Measurements from ENCODE around the gene MITD1.

Gene MITD1

DNA sequence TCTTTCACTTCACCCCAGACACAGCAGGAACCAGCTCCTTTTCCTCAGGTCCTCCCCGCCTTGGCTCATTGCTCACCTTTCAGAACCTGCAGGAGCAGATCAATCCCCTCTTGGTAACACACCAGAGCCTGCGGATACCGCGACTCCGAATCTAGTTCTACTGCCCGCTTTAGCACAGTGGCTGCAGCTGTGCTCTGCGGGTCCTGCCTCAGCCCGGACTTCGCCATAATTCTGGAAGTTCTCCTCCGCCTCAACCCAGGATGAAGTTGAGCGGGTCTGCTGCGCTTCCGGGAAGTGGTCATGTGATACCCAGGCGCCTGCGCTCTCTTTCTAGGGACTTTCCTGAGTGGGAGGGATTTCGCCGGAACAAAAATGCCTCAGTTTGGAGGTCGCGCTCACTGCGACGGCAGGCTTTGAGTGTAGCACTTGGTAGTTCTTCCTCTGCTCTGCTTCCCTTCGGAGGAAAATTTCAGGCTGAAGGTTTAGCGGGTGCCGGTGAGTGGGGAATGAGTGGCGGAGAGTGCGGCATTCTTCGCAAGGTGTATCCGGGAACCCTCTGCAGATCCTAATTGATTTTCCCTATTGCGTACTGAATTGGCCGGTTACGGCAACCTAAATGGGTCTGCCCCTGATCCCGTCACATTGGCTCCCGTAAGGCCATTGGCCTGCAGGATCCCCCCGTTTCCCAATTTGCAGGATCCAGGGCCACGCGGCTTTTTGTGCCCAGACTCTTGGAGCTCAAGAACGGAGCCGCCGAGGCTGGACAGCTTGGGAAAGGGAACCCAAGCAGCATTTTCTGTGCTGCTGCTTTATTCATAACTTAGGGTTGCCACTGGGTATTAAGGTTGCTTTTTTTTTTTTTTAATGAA is at the start of gene MITD1, which contains the start of gene MRPL30:
TSS of gene MITD1 (minus strand) at position 304 of the 869 bp plus-strand sequence. CDS start at position 227, 77 bp downstream.
TSS of gene MRPL30 (plus strand) at position 430 of the 869 bp plus-strand sequence. CDS start 5,020 bp downstream, outside the sequence.
- TF ChIP-seq, protein P1, sequence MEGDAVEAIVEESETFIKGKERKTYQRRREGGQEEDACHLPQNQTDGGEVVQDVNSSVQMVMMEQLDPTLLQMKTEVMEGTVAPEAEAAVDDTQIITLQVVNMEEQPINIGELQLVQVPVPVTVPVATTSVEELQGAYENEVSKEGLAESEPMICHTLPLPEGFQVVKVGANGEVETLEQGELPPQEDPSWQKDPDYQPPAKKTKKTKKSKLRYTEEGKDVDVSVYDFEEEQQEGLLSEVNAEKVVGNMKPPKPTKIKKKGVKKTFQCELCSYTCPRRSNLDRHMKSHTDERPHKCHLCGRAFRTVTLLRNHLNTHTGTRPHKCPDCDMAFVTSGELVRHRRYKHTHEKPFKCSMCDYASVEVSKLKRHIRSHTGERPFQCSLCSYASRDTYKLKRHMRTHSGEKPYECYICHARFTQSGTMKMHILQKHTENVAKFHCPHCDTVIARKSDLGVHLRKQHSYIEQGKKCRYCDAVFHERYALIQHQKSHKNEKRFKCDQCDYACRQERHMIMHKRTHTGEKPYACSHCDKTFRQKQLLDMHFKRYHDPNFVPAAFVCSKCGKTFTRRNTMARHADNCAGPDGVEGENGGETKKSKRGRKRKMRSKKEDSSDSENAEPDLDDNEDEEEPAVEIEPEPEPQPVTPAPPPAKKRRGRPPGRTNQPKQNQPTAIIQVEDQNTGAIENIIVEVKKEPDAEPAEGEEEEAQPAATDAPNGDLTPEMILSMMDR (IDR thresholded peaks at IDR 0.05) = no peak

GRCh38 chr2:99217929-99218501 is 37.2 kb upstream of the MITD1 start:
- TF ChIP-seq, protein P1 (IDR thresholded peaks at IDR 0.05) = no peak

DNA sequence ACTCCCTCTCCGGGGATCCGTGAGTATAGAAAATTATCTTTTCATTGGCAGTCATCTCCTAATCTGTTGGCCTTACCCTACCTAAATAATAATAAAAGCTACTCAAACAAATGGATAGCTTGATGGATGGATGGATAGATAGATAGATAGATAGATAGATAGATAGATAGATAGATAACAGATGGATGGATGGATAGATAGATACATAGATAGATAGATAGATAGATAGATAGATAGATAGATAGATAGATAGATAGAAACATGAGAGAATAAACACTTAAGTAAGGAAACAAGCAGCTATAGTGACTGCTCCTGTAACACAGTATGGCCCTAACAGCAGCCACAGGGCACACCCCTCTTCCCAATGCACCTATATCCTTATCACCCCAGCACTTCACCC is 35.2 kb upstream of the MITD1 start:
- TF ChIP-seq, protein P1 (IDR thresholded peaks at IDR 0.05) = no peak

- TF ChIP-seq, protein P1 (IDR thresholded peaks at IDR 0.05) = no peak
These were observed 24.6 kb upstream of the MITD1 start for GRCh38 chr2:99205491-99205890.

DNA sequence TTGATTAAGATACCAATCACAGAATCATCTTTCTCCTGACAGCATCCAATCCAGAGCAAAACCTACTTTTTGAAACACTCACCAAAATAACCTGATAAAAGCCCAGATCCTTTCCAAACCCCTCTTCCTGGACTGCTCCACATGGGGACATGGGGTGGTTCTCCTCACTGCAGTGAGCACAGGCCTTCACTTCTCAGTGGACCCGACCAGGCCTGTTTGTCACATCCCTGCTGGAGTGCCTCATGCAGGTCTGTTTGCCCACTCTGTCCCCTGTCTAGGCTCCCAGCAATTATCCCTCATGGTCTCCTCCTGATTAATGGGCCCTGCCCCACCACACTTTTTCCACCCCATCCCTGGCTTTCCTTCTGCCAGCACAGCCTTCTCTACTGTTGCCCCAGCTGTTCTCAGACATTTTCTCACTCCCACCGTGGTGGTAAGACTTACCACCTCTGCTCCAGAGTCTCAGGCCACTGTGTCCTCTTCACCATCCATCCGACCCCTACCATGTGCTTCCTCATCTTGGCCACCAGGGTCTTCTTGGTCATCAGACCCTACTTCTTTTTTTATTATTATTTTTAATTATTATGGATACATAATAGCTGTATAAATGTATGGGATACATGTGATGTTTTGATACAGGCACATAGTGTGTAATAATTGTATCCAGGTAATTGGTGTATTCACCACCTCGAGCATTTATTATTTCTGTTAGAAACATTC is 21.3 kb upstream of the MITD1 start:
- TF ChIP-seq, protein P1 (IDR thresholded peaks at IDR 0.05) = no peak

DNA sequence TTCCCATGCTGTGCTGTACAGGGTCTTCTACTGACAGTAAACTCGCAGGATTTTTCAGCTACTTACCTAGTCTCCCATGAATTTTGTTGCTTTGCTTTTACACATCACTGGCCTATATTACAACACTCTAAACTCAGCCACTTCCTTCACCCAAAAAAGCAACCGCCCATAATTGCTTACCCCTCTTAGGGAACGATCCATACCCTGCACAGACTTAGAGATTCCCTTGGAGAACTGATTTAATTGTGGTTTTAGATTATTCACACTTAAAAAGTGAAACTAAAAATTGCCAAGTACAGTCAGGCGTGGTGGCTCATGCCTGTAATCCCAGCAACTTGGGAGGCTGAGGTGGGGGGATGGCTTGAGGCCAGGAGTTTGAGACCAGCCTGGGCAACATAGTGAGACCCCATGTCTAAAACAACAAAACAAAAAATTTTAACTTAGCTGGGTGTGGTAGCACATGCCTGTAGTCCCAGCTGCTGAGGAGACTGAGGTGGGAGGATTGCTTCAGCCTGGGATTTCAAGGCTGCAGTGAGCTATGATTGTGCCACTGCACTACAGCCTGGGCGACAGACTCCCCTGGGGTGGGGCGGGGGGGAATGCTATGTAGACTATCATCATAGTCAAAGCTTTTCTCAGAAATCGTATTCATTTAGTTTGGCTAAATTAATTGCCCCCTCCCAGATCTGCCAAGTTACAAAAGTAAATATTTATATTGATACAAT is 19.4 kb upstream of the MITD1 start:
- TF ChIP-seq, protein P1 (IDR thresholded peaks at IDR 0.05) = no peak
